CD4-positive, alpha-beta T cell treated with Interleukin-15 for 4 hours (primary cell): Measurements from ENCODE around the gene OR4C11.

Experiments used
- DNase-seq: peaks from one replicate; pipeline ENCODE4 v3.0.0-alpha.2; 2020; ENCODE audit warnings: low spot score

OR4C11 gene, protein sequence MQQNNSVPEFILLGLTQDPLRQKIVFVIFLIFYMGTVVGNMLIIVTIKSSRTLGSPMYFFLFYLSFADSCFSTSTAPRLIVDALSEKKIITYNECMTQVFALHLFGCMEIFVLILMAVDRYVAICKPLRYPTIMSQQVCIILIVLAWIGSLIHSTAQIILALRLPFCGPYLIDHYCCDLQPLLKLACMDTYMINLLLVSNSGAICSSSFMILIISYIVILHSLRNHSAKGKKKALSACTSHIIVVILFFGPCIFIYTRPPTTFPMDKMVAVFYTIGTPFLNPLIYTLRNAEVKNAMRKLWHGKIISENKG

DNA sequence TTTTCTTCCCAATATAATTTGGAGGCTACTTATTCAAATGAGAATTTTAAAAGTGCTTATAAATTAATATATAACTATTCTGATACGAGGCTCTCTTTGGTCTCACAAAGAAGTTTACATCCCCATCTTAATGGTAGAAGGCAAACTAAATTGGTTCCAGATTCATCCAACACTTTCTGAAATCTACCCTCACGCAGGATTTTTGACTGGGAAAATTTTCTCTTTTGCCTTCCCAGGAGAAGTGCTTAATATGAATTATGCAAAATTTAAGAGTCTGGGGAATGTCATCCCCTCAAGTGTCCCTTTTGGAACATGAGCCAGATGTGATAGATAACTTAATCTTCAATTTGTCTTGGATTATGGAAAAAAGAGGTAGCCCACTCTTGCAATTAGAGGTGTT, at the start of gene OR4C11:
Gene OR4C11, minus strand, starts transcription at position 101 of the 400 bp plus-strand sequence. CDS start 3,272 bp downstream, outside the sequence.
- no peak for DNase-seq

GRCh38 chr11:55655096-55655495, 47.7 kb upstream of the OR4C11 start:
- no peak for DNase-seq

- no peak for DNase-seq
Observed at GRCh38 chr11:55652560-55652959, 45.1 kb upstream of the OR4C11 start.

- DNase-seq = no peak
Observed at GRCh38 chr11:55648027-55648426, 40.6 kb upstream of the OR4C11 start, which contains the start of gene OR4S2. TSS of gene OR4S2 (plus strand) at chr11:55648327. CDS start at chr11:55650904, 2,577 bp downstream.

GRCh38 chr11:55634813-55635212, 27.4 kb upstream of the OR4C11 start, which contains the start of gene OR4P4:
TSS of gene OR4P4 (plus strand) at chr11:55635113.
- DNase-seq = no peak

- DNase-seq = no peak
Observed at GRCh38 chr11:55624531-55624930, 17.1 kb upstream of the OR4C11 start.

DNA sequence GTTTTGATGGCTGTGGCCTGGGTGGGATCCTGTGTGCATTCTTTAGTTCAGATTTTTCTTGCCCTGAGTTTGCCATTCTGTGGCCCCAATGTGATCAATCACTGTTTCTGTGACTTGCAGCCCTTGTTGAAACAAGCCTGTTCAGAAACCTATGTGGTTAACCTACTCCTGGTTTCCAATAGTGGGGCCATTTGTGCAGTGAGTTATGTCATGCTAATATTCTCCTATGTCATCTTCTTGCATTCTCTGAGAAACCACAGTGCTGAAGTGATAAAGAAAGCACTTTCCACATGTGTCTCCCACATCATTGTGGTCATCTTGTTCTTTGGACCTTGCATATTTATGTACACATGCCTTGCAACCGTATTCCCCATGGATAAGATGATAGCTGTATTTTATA, 34.9 kb downstream of the OR4C11 start:
- no peak for DNase-seq

- no peak for DNase-seq
Observed at GRCh38 chr11:55571828-55572227, 35.6 kb downstream of the OR4C11 start, which contains the start of gene OR4C16. TSS of gene OR4C16 (plus strand) at chr11:55572128. CDS start at chr11:55572128, 0 bp downstream.

GRCh38 chr11:55554169-55554568, 53.3 kb downstream of the OR4C11 start, which contains the start of gene OR4C15:
TSS of gene OR4C15 (plus strand) at chr11:55554469. CDS start at chr11:55554469, 0 bp downstream.
- no peak for DNase-seq
